ENCODE measurements around the gene DNAI4.

GRCh38 chr1:66929146-66929688, 4.6 kb upstream of the DNAI4 start:
- TF ChIP-seq CTCF (IDR thresholded peaks at IDR 0.05) (no peak), POLR2A (IDR thresholded peaks at IDR 0.05) (no peak), POLR2AphosphoS5 (IDR thresholded peaks at IDR 0.05; ENCODE audit: insufficient read depth in 1 of 2, low read depth in 1 of 2) (no peak)
